GM21723 (cell line): ENCODE data around the gene PLXNA3.

Source experiments
- ATAC-seq: cut with Tn5 transposase; IDR thresholded peaks from one replicate; pipeline ENCODE4 v1.9.1; 2021; ENCODE audit warnings: mild to moderate bottlenecking, moderate library complexity; ENCODE audit not compliant: unreplicated experiment

Gene PLXNA3

GRCh38 chrX:154457491-154458115 is 478 bp upstream of the PLXNA3 start:
- ATAC-seq: peak; percentile 48

- no peak for ATAC-seq
These were observed 1.1 kb downstream of the PLXNA3 start for GRCh38 chrX:154458954-154459778.

GRCh38 chrX:154459832-154460231 is 1.8 kb downstream of the PLXNA3 start:
- ATAC-seq: no peak

GRCh38 chrX:154460326-154460725 is 2.2 kb downstream of the PLXNA3 start:
- no peak for ATAC-seq

GRCh38 chrX:154462396-154462795 is 4.3 kb downstream of the PLXNA3 start:
- ATAC-seq: no peak

GRCh38 chrX:154463611-154464220 is 5.6 kb downstream of the PLXNA3 start:
- ATAC-seq: no peak

- ATAC-seq: no peak
These were observed 6.8 kb downstream of the PLXNA3 start for GRCh38 chrX:154464806-154465365.

- no peak for ATAC-seq
These were observed 7.5 kb downstream of the PLXNA3 start for GRCh38 chrX:154465601-154466000.

- no peak for ATAC-seq
These were observed 8.0 kb downstream of the PLXNA3 start for GRCh38 chrX:154466036-154466435.

GRCh38 chrX:154466907-154467306 is 8.8 kb downstream of the PLXNA3 start:
- no peak for ATAC-seq

GRCh38 chrX:154467556-154467955 is 9.5 kb downstream of the PLXNA3 start:
- no peak for ATAC-seq

GRCh38 chrX:154468217-154468616 is 10.1 kb downstream of the PLXNA3 start:
- ATAC-seq: no peak

GRCh38 chrX:154469114-154469513 is 11.0 kb downstream of the PLXNA3 start:
- no peak for ATAC-seq

- no peak for ATAC-seq
These were observed 11.8 kb downstream of the PLXNA3 start for GRCh38 chrX:154469880-154470279.

GRCh38 chrX:154470434-154470833 is 12.4 kb downstream of the PLXNA3 start:
- no peak for ATAC-seq

GRCh38 chrX:154470914-154471568 is 13.0 kb downstream of the PLXNA3 start:
- ATAC-seq: no peak

GRCh38 chrX:154471839-154472684 is 14.0 kb downstream of the PLXNA3 start:
- ATAC-seq: no peak

- ATAC-seq: no peak
These were observed 14.9 kb downstream of the PLXNA3 start for GRCh38 chrX:154472685-154473632.

- no peak for ATAC-seq
These were observed 15.6 kb downstream of the PLXNA3 start for GRCh38 chrX:154473683-154474082.
